ENCODE results near the gene AGMO. TPM values are rescaled to one million over a fixed set of nuclear protein-coding genes. Genes with fewer than 3 reads are reported as not detected.
A peak's percentile ranks its signal among the peaks of the same experiment; 100 is the strongest.
"Not testable (repeated sequence)": the region's sequence is repeated elsewhere in the genome, so short reads cannot be mapped to it uniquely, and the experiment has no call there.

Gene AGMO
- total and polyA plus RNA-seq, 4 donors, result 21.6 to 46.6 (median 31.6) TPM

DNA sequence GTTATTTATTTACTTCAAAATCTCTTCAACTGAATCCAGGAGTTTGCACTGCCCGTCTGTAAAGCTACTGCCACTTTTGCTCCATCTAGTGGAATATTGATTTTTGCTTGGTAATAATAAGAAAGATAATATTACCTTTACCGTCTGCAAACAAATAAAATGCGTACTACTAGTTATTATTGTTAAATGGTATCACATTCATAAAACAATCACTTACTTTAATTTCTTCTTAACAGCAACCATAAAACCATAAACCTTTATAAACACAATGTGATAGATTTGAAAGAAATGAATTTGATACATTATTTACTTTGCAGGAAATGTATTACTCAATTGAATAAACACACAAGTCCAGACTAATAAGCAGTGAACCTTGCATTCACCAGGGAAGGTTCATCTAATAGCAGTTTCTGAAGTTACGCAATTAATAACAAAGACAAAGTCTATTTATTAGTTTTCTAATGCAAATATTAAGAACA lies 6.4 kb downstream of the AGMO start (continued):
- TF ChIP-seq TAF1 (conservative IDR thresholded peaks at IDR 0.05) (no peak), NR2F2 (IDR thresholded peaks at IDR 0.05) (no peak), RXRA (IDR thresholded peaks at IDR 0.05) (peak; percentile 66 to 85), FOXA1 (IDR thresholded peaks at IDR 0.05) (peak; percentile 70), SP1 (IDR thresholded peaks at IDR 0.05) (peak; percentile 69), FOXA2 (IDR thresholded peaks at IDR 0.05) (peak; percentile 86), YY1 (IDR thresholded peaks at IDR 0.05) (peak; percentile 31), HNF4G (IDR thresholded peaks at IDR 0.05) (peak; percentile 91)
- TF ChIP-seq, protein P1, sequence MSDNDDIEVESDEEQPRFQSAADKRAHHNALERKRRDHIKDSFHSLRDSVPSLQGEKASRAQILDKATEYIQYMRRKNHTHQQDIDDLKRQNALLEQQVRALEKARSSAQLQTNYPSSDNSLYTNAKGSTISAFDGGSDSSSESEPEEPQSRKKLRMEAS (IDR thresholded peaks at IDR 0.05), result peak; percentile 12
- TF ChIP-seq, protein P2, sequence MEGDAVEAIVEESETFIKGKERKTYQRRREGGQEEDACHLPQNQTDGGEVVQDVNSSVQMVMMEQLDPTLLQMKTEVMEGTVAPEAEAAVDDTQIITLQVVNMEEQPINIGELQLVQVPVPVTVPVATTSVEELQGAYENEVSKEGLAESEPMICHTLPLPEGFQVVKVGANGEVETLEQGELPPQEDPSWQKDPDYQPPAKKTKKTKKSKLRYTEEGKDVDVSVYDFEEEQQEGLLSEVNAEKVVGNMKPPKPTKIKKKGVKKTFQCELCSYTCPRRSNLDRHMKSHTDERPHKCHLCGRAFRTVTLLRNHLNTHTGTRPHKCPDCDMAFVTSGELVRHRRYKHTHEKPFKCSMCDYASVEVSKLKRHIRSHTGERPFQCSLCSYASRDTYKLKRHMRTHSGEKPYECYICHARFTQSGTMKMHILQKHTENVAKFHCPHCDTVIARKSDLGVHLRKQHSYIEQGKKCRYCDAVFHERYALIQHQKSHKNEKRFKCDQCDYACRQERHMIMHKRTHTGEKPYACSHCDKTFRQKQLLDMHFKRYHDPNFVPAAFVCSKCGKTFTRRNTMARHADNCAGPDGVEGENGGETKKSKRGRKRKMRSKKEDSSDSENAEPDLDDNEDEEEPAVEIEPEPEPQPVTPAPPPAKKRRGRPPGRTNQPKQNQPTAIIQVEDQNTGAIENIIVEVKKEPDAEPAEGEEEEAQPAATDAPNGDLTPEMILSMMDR (IDR thresholded peaks at IDR 0.05; ENCODE audit: low read depth, low read length, missing input control), result no peak

DNA sequence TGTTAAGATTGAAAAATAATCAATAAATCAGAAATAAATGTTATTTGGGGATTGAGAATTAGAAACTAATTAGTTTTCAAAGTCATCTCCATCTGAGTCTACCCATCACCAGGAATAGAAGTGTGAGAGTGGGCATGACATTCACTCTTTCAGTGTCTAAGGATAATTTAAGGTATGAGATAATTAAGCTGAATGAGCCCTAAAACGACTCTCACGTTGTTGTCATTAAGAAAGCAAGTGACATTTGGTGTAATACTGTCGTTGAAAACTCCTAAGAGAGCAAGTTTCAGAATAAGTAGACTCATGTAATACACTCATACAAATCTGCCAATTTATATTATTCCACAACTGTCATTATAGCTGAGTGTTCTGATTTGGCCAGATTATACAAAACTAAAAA lies 7.1 kb downstream of the AGMO start:
- H3K27ac ChIP-seq (ENCODE audit: low read depth in 1 of 2, low read length in 2 of 2), result peak overlapping the region; percentile 12 to 18
- no peaks in the 10 kb centered on the region for H3K36me3 ChIP-seq (ENCODE audit: control insufficient read depth in 4 of 4, insufficient read depth in 3 of 4, low read depth in 1 of 4, low read length in 3 of 4)
- WGBS, result 28% methylated on average over 3 of the region's 3 CpGs

DNA sequence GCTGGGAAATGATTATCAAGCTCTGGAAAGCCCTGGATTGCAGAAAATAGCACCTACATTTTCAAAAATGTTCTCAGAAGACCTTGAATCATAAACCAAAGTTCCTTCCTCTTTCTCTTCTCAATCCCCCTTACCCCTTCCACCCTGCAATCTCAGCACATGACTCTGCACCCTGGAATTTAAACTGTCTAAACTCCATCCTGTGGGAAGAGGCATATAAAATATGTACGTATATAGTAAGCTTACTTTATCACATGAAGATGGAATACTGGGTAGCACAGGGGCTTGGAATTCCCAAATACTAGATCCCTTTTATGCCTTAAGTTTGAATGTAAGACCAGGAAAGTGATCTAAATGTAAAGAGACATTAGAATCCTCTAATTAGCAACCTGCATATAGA lies 7.7 kb downstream of the AGMO start:
- 70% methylated on average over 1 of the region's 1 CpG for WGBS
- DNase-seq (ENCODE audit: low spot score), result no peak
- H3K9me3 ChIP-seq (ENCODE audit: control insufficient read depth in 4 of 4, low read length in 3 of 4), result no peaks in the 10 kb centered on the region
- peaks cover 0 to 28% (median 27%) of the 10 kb centered on the region in 4 donors for H3K4me1 ChIP-seq (ENCODE audit: control insufficient read depth in 4 of 4, insufficient read depth in 4 of 4, low read length in 3 of 4)
- H3K27ac ChIP-seq (ENCODE audit: low read depth in 1 of 2, low read length in 2 of 2), result peak overlapping the region in 1 of 2 donors; percentile 4
- no peak overlapping the region for H3K9ac ChIP-seq (ENCODE audit: low read depth in 1 of 2, low read length in 2 of 2)
- TF ChIP-seq FOXA1 (IDR thresholded peaks at IDR 0.05) (no peak), YY1 (IDR thresholded peaks at IDR 0.05) (no peak), SP1 (IDR thresholded peaks at IDR 0.05) (no peak), RAD21 (IDR thresholded peaks at IDR 0.05) (no peak), JUND (IDR thresholded peaks at IDR 0.05) (no peak), EGR1 (IDR thresholded peaks at IDR 0.05; ENCODE audit: low read depth in 2 of 2) (no peak), NR2F2 (IDR thresholded peaks at IDR 0.05) (no peak)
- TF ChIP-seq, protein P1 (IDR thresholded peaks at IDR 0.05), result no peak
- TF ChIP-seq, protein P3, sequence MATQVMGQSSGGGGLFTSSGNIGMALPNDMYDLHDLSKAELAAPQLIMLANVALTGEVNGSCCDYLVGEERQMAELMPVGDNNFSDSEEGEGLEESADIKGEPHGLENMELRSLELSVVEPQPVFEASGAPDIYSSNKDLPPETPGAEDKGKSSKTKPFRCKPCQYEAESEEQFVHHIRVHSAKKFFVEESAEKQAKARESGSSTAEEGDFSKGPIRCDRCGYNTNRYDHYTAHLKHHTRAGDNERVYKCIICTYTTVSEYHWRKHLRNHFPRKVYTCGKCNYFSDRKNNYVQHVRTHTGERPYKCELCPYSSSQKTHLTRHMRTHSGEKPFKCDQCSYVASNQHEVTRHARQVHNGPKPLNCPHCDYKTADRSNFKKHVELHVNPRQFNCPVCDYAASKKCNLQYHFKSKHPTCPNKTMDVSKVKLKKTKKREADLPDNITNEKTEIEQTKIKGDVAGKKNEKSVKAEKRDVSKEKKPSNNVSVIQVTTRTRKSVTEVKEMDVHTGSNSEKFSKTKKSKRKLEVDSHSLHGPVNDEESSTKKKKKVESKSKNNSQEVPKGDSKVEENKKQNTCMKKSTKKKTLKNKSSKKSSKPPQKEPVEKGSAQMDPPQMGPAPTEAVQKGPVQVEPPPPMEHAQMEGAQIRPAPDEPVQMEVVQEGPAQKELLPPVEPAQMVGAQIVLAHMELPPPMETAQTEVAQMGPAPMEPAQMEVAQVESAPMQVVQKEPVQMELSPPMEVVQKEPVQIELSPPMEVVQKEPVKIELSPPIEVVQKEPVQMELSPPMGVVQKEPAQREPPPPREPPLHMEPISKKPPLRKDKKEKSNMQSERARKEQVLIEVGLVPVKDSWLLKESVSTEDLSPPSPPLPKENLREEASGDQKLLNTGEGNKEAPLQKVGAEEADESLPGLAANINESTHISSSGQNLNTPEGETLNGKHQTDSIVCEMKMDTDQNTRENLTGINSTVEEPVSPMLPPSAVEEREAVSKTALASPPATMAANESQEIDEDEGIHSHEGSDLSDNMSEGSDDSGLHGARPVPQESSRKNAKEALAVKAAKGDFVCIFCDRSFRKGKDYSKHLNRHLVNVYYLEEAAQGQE (IDR thresholded peaks at IDR 0.05), result no peak
- TF ChIP-seq, protein P2 (IDR thresholded peaks at IDR 0.05; ENCODE audit: low read depth, low read length, missing input control), result no peak
- H3K36me3 ChIP-seq (ENCODE audit: control insufficient read depth in 4 of 4, insufficient read depth in 3 of 4, low read depth in 1 of 4, low read length in 3 of 4), result no peaks in the 10 kb centered on the region
- H3K27me3 ChIP-seq (ENCODE audit: control insufficient read depth in 4 of 4, insufficient read depth in 4 of 4, low read length in 3 of 4), result no peaks in the 10 kb centered on the region
- H3K4me3 ChIP-seq (ENCODE audit: low read depth in 1 of 3, low read length in 3 of 3), result no peak overlapping the region

More for the DNA sequence above, 7.1 kb downstream of the AGMO start:
- no peaks in the 10 kb centered on the region for H3K9me3 ChIP-seq (ENCODE audit: control insufficient read depth in 4 of 4, low read length in 3 of 4)
- TF ChIP-seq YY1 (IDR thresholded peaks at IDR 0.05) (no peak), TAF1 (conservative IDR thresholded peaks at IDR 0.05) (no peak), NR2F2 (IDR thresholded peaks at IDR 0.05) (no peak), HNF4G (IDR thresholded peaks at IDR 0.05) (no peak), FOXA2 (IDR thresholded peaks at IDR 0.05) (no peak), EGR1 (IDR thresholded peaks at IDR 0.05; ENCODE audit: low read depth in 2 of 2) (no peak), HNF4A (conservative IDR thresholded peaks at IDR 0.05) (no peak)
- H3K4me3 ChIP-seq (ENCODE audit: low read depth in 1 of 3, low read length in 3 of 3), result peak overlapping the region in 1 of 3 donors; percentile 17
- no peak for DNase-seq (ENCODE audit: low spot score)
- peaks cover 0 to 33% (median 32%) of the 10 kb centered on the region in 4 donors for H3K4me1 ChIP-seq (ENCODE audit: control insufficient read depth in 4 of 4, insufficient read depth in 4 of 4, low read length in 3 of 4)
- H3K27me3 ChIP-seq (ENCODE audit: control insufficient read depth in 4 of 4, insufficient read depth in 4 of 4, low read length in 3 of 4), result no peaks in the 10 kb centered on the region
- H3K9ac ChIP-seq (ENCODE audit: low read depth in 1 of 2, low read length in 2 of 2), result no peak overlapping the region

DNA sequence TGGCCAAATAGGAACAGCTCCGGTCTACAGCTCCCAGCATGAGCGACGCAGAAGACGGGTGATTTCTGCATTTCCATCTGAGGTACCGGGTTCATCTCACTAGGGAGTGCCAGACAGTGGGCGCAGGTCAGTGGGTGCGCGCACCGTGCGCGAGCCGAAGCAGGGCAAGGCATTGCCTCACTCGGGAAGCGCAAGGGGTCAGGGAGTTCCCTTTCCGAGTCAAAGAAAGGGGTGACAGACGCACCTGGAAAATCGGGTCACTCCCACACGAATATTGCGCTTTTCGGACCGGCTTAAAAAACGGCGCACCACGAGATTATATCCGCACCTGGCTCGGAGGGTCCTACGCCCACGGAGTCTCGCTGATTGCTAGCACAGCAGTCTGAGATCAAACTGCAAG lies 14.5 kb downstream of the AGMO start:
- H3K27me3 ChIP-seq (ENCODE audit: control insufficient read depth in 4 of 4, insufficient read depth in 4 of 4, low read length in 3 of 4); H3K9ac ChIP-seq (ENCODE audit: low read depth in 1 of 2, low read length in 2 of 2); H3K4me1 ChIP-seq (ENCODE audit: control insufficient read depth in 4 of 4, insufficient read depth in 4 of 4, low read length in 3 of 4); DNase-seq (ENCODE audit: low spot score); H3K4me3 ChIP-seq (ENCODE audit: low read depth in 1 of 3, low read length in 3 of 3); H3K9me3 ChIP-seq (ENCODE audit: control insufficient read depth in 4 of 4, low read length in 3 of 4); H3K36me3 ChIP-seq (ENCODE audit: control insufficient read depth in 4 of 4, insufficient read depth in 3 of 4, low read depth in 1 of 4, low read length in 3 of 4); H3K27ac ChIP-seq (ENCODE audit: low read depth in 1 of 2, low read length in 2 of 2): not testable (repeated sequence)
- 81% methylated on average over 19 of the region's 29 CpGs for WGBS

All from liver (tissue), 9 donors.